CD4-positive, alpha-beta T cell treated with Interferon gamma for 1 hour (primary cell): ENCODE measurements around the gene SUPT3H.
"Not testable (repeated sequence)": the region's sequence is repeated elsewhere in the genome, so short reads cannot be mapped to it uniquely, and the experiment has no call there.

Source experiments
- DNase-seq: peaks from one replicate; pipeline ENCODE4 v3.0.0-alpha.2; 2020

SUPT3H gene

GRCh38 chr6:44933108-44933507 is 444.6 kb downstream of the SUPT3H start:
- DNase-seq: no peak

GRCh38 chr6:44932651-44933091 is 445.1 kb downstream of the SUPT3H start:
- peak; percentile 62 for DNase-seq

- DNase-seq: no peak
Measured at GRCh38 chr6:44931385-44931784, 446.3 kb downstream of the SUPT3H start.

GRCh38 chr6:44926556-44926955 is 451.2 kb downstream of the SUPT3H start:
- DNase-seq: no peak

GRCh38 chr6:44925100-44925739 is 452.5 kb downstream of the SUPT3H start:
- peak; percentile 33 for DNase-seq

GRCh38 chr6:44923444-44923843 is 454.3 kb downstream of the SUPT3H start:
- DNase-seq: no peak

GRCh38 chr6:44921798-44922197 is 455.9 kb downstream of the SUPT3H start:
- DNase-seq: no peak

- DNase-seq: no peak
Measured at GRCh38 chr6:44920952-44921491, 456.7 kb downstream of the SUPT3H start.

- no peak for DNase-seq
Measured at GRCh38 chr6:44918671-44919296, 458.9 kb downstream of the SUPT3H start.

GRCh38 chr6:44917430-44917829 is 460.3 kb downstream of the SUPT3H start:
- DNase-seq: no peak

- no peak for DNase-seq
Measured at GRCh38 chr6:44915111-44915510, 462.6 kb downstream of the SUPT3H start.

- no peak for DNase-seq
Measured at GRCh38 chr6:44914141-44914540, 463.6 kb downstream of the SUPT3H start.

- no peak for DNase-seq
Measured at GRCh38 chr6:44906761-44907160, 471.0 kb downstream of the SUPT3H start.

- DNase-seq: not testable (repeated sequence)
Measured at GRCh38 chr6:44900358-44900757, 477.4 kb downstream of the SUPT3H start.

- no peak for DNase-seq
Measured at GRCh38 chr6:44898296-44898930, 479.3 kb downstream of the SUPT3H start.

- no peak for DNase-seq
Measured at GRCh38 chr6:44897316-44897715, 480.4 kb downstream of the SUPT3H start.

GRCh38 chr6:44896701-44897100 is 481.0 kb downstream of the SUPT3H start:
- no peak for DNase-seq

GRCh38 chr6:44892579-44892978 is 485.2 kb downstream of the SUPT3H start:
- no peak for DNase-seq

GRCh38 chr6:44879071-44879470 is 498.7 kb downstream of the SUPT3H start:
- not testable (repeated sequence) for DNase-seq

GRCh38 chr6:44876638-44877037 is 501.1 kb downstream of the SUPT3H start:
- DNase-seq: not testable (repeated sequence)

GRCh38 chr6:44869321-44869897 is 508.3 kb downstream of the SUPT3H start:
- DNase-seq: no peak

- DNase-seq: no peak
Measured at GRCh38 chr6:44868910-44869309, 508.8 kb downstream of the SUPT3H start.

GRCh38 chr6:44868335-44868668 is 509.4 kb downstream of the SUPT3H start:
- no peak for DNase-seq
